Upper lobe of left lung (tissue), 4 donors: ENCODE measurements around the gene CDC26.

Source experiments
- EP300 ChIP-seq, 4 donors: sonication (generic); formaldehyde crosslinking; IDR thresholded peaks; one replicate each; pipeline ENCODE4 v1.5.1; 2017; ENCODE audit warnings: antibody characterized with exemption in 4 of 4, control low read depth in 2 of 4
- POLR2A ChIP-seq, 4 donors: fragments of 450-650 bp; IDR thresholded peaks; one replicate each; pipeline ENCODE4 v1.5.1; 2016 to 2017; ENCODE audit warnings: antibody characterized with exemption in 4 of 4, mild to moderate bottlenecking in 2 of 4
- POLR2AphosphoS5 ChIP-seq, 2 donors: sonication (generic); formaldehyde crosslinking; IDR thresholded peaks; one replicate each; pipeline ENCODE4 v1.5.1; 2017; ENCODE audit warnings: antibody characterized with exemption in 2 of 2
- TF ChIP-seq, protein P1 (sequence below), 6 experiments: fragments of 450-650 bp in 4 of 6; fragments of 200-600 bp in 2 of 6; sonication (generic) in 2 of 6; IDR thresholded peaks; one replicate each; pipeline ENCODE4 v1.5.1; 2016 to 2019; ENCODE audit warnings: antibody characterized with exemption in 6 of 6

DNA sequence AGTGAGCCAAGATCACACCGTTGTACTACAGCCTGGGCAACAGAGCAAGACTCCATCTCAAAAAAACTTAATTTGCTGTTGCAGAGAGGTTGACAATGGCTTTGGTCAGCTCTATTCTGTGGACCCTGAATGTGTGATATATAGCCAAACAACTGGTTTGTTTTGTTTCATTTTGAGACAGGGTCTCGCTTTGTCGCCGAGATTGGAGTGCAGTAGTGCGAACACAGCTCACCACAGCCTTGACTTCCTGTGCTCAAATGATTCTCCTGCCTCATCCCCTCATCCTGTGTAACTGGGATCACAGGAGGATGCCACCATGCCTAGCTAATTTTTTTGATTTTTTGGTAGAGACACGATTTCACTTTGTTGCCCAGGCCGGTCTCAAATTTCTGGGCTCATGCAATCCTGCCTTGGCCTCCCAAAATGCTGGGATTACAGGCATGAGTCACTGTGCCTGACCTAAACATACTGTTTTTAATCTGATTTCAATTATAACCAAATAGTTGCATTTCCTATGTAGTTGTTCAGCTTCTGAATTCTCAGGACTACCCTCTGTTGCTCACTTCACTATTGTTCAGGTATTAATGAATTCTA lies 18.0 kb upstream of the CDC26 start:
- TF ChIP-seq, protein P1, sequence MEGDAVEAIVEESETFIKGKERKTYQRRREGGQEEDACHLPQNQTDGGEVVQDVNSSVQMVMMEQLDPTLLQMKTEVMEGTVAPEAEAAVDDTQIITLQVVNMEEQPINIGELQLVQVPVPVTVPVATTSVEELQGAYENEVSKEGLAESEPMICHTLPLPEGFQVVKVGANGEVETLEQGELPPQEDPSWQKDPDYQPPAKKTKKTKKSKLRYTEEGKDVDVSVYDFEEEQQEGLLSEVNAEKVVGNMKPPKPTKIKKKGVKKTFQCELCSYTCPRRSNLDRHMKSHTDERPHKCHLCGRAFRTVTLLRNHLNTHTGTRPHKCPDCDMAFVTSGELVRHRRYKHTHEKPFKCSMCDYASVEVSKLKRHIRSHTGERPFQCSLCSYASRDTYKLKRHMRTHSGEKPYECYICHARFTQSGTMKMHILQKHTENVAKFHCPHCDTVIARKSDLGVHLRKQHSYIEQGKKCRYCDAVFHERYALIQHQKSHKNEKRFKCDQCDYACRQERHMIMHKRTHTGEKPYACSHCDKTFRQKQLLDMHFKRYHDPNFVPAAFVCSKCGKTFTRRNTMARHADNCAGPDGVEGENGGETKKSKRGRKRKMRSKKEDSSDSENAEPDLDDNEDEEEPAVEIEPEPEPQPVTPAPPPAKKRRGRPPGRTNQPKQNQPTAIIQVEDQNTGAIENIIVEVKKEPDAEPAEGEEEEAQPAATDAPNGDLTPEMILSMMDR (IDR thresholded peaks at IDR 0.05), result no peak
- no peak for TF ChIP-seq POLR2A (IDR thresholded peaks at IDR 0.05)
- no peak for TF ChIP-seq POLR2AphosphoS5 (IDR thresholded peaks at IDR 0.05)
- TF ChIP-seq EP300 (IDR thresholded peaks at IDR 0.05), result no peak
